ENCODE results near the gene TSPAN14. TPM values are rescaled to one million over a fixed set of nuclear protein-coding genes. Genes with fewer than 3 reads are reported as not detected.
A peak's percentile ranks its signal among the peaks of the same experiment; 100 is the strongest.

The TSPAN14 gene
- total and polyA plus RNA-seq, 2 of the 8 experiments (the other 6 are each of a cell fraction or from before 2014, with no cell fraction given), result 47.4 to 57.8 TPM

DNA sequence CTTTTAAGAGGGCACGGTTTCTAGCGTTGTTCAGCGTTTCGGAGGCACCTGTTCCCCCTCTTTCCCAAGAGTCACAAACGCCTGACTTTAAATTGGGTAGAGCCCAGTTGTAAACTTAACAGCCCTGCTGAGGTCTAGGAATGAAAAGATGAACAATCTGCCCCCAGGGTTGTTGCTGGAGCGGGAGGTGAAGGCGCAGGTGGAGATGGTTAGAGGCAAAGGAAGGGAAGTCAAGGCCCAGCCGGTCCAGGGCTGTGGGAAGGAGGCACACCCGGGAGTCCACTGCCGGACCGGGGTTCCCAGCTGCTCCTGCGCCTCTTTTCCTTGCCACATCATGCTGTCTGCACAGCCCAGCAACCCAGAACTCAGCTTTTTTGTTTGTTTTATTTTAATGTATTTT is 45.0 kb upstream of the TSPAN14 start:
- no peak overlapping the region for H2BK15ac ChIP-seq (ENCODE audit: low read length)
- H3K18ac ChIP-seq (ENCODE audit: extremely low read depth, low read length), result peak overlapping the region; percentile 20
- POLR2A ChIA-PET (ENCODE audit: partially characterized antibody), result no interaction called here
- H2BK20ac ChIP-seq (ENCODE audit: low read length), result no peak overlapping the region
- H3K36me3 ChIP-seq (ENCODE audit: control insufficient read depth in 2 of 4, insufficient read depth in 4 of 4, low read length in 3 of 4), result no peaks in the 10 kb centered on the region; a peak in 2 of 8 replicates
- peak overlapping the region; percentile 81; the same call in 1 of the 2 replicates for H4K8ac ChIP-seq (ENCODE audit: extremely low read depth, insufficient read depth, low read length)
- peaks cover 0 to 10% (median 6%) of the 10 kb centered on the region in 4 experiments; a peak in 3 of 7 replicates for H3K27me3 ChIP-seq (replicated peaks in 1 of 4; ENCODE audit: control insufficient read depth in 3 of 4, extremely low read depth in 1 of 4, insufficient read depth in 3 of 4, low read length in 3 of 4)
- DNase-seq (ENCODE audit: low read depth in 1 of 2, low spot score in 2 of 2), result no peak
- peak overlapping the region; percentile 50 to 65 (median 60) for H3K4me3 ChIP-seq (ENCODE audit: extremely low read depth in 1 of 4, insufficient read depth in 2 of 4, low read depth in 3 of 4, low read length in 4 of 4)
- H3K23me2 ChIP-seq (ENCODE audit: low read depth, low read length), result peaks cover 9% of the 10 kb centered on the region; the same call in 1 of the 2 replicates
- no peak overlapping the region for H2AK5ac ChIP-seq (ENCODE audit: low read depth, low read length)
- H2BK120ac ChIP-seq (replicated peaks; ENCODE audit: low read depth, low read length), result no peak overlapping the region
- CTCF ChIA-PET (ENCODE audit: partially characterized antibody), result interaction anchor here (3.1 kb wide), 1 partner anchor 96 kb away, joined by 22 read pairs; no protein-coding TSS in a partner anchor
- H4K5ac ChIP-seq (ENCODE audit: insufficient read length, low read depth, low read length), result peak overlapping the region; percentile 39
- H3K4ac ChIP-seq (replicated peaks; ENCODE audit: insufficient read length, low read depth, low read length), result no peak overlapping the region
- H3K79me1 ChIP-seq (ENCODE audit: low read depth, low read length), result no peaks in the 10 kb centered on the region; the same call in 1 of the 2 replicates
- no peaks in the 10 kb centered on the region for H3K9me3 ChIP-seq (ENCODE audit: insufficient read depth in 2 of 2, low read depth in 1 of 2, low read length in 1 of 2)
- H2BK5ac ChIP-seq (ENCODE audit: low read depth, low read length), result no peak overlapping the region
- H3K79me2 ChIP-seq (ENCODE audit: control insufficient read depth in 1 of 2, insufficient read depth in 2 of 2, low read length in 2 of 2), result peaks cover 0 to 11% of the 10 kb centered on the region in 2 experiments; a peak in 1 of 4 replicates
- H3K23ac ChIP-seq (ENCODE audit: insufficient read length), result no peak overlapping the region
- H3K56ac ChIP-seq (replicated peaks; ENCODE audit: insufficient read length, low read depth, low read length), result no peak overlapping the region
- H2AFZ ChIP-seq (ENCODE audit: low read length), result peak overlapping the region; percentile 9; the same call in 1 of the 2 replicates
- no peak overlapping the region for H3K14ac ChIP-seq (ENCODE audit: insufficient read length)
- peak overlapping the region; percentile 76 to 85 for H3K4me2 ChIP-seq (ENCODE audit: insufficient read depth in 1 of 2, low read depth in 2 of 2, low read length in 2 of 2)
- WGBS, 2 experiments (ENCODE audit: extremely low coverage in 1 of 2, insufficient coverage in 1 of 2, insufficient read length in 1 of 2, insufficient replicate concordance in 2 of 2, low coverage in 1 of 2, low lambda C conversion rate in 2 of 2, missing lambda C conversion rate in 1 of 2), result 27% methylated on average over 12 of the region's 12 CpGs; no CpG with 5 or more reads in 1 of the 2 experiments
- no peak overlapping the region for H2BK12ac ChIP-seq (ENCODE audit: low read depth, low read length)
- no peak overlapping the region for H4K91ac ChIP-seq (replicated peaks; ENCODE audit: insufficient read length, low read length)
- H3K9ac ChIP-seq (replicated peaks in 1 of 4; ENCODE audit: extremely low read depth in 1 of 4, low read depth in 3 of 4, low read length in 3 of 4), result peak overlapping the region; percentile 55 to 67 (median 60); a peak in 5 of 7 replicates
- H3K27ac ChIP-seq (ENCODE audit: low read depth, low read length), result no peak overlapping the region
- peaks cover 13 to 16% of the 10 kb centered on the region in 2 experiments for H4K20me1 ChIP-seq (replicated peaks in 1 of 2; ENCODE audit: control insufficient read depth in 1 of 2, insufficient read depth in 2 of 2, low read length in 2 of 2)
- no peak for FAIRE-seq
- peaks cover 0 to 7% (median 3%) of the 10 kb centered on the region in 4 experiments; a peak in 6 of 7 replicates for H3K4me1 ChIP-seq (replicated peaks in 1 of 4; ENCODE audit: control insufficient read depth in 3 of 4, insufficient read depth in 4 of 4, low read length in 3 of 4)
- TF ChIP-seq SIN3A (conservative IDR thresholded peaks at IDR 0.05 in 1 of 2, IDR thresholded peaks at IDR 0.05 in 1 of 2; ENCODE audit: low read depth in 1 of 2, low read length in 2 of 2) (no peak), BCL11A (IDR thresholded peaks at IDR 0.05; ENCODE audit: low read depth in 2 of 2, low read length in 2 of 2) (no peak), NANOG (IDR thresholded peaks at IDR 0.05; ENCODE audit: insufficient read depth, low read depth, low read length, poor library complexity, severe bottlenecking) (no peak), CHD2 (IDR thresholded peaks at IDR 0.05; ENCODE audit: low read length) (no peak), KDM5A (IDR thresholded peaks at IDR 0.05; ENCODE audit: low read length) (no peak)
- TF ChIP-seq, protein P1, sequence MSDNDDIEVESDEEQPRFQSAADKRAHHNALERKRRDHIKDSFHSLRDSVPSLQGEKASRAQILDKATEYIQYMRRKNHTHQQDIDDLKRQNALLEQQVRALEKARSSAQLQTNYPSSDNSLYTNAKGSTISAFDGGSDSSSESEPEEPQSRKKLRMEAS (IDR thresholded peaks at IDR 0.05), result no peak
